Superior temporal gyrus (tissue), 1 donor: ENCODE measurements around the gene CCDC172.
A peak's percentile ranks its signal among the peaks of the same experiment; 100 is the strongest.
"Not testable (repeated sequence)": the region's sequence is repeated elsewhere in the genome, so short reads cannot be mapped to it uniquely, and the experiment has no call there.

ENCODE experiments used
- DNase-seq: peaks from one replicate; pipeline ENCODE4 v3.0.0-alpha.2; 2016; ENCODE audit errors: extremely low spot score

CCDC172 gene

GRCh38 chr10:116336866-116337265 is 12.6 kb downstream of the CCDC172 start:
- DNase-seq, result no peak

GRCh38 chr10:116352125-116352524 is 27.9 kb downstream of the CCDC172 start:
- no peak for DNase-seq

DNA sequence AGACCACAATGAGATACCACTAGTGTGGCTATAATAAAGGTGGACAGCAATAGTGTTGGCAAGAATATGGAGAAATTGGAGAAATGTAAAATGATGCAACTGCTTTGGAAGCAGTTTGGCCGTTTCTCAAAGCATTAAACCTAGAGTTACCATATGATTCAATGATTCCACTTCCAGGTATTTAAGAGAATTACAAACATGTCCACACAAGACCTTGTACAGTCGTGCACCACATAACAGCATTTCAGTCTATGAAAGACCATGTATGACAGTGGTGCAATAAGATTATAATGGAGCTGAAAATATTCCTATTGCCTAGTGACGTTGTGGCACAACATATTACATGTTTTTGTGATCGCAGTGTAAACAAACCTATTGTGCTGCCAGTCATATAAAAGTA is 29.6 kb downstream of the CCDC172 start:
- no peak for DNase-seq

DNA sequence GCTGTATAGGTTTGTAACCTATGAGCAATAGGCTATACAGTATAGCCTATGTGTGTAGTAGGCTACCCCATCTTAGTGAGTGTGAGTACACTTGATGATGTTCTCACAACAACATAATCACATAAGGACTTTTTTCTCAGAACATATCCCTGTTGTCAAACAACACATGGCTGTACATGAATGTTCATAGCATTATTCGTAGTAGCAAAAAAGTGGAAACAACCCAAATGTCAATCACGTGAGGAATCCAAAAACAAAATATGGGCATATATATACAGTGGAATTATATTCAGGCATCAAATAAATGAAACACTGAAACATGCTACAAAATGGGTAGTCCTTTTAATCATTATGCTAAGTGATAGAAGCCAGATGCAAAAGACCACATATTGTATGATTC is 31.1 kb downstream of the CCDC172 start:
- DNase-seq, result no peak

- DNase-seq, result no peak
These were observed 32.6 kb downstream of the CCDC172 start for GRCh38 chr10:116356833-116357232.

- DNase-seq, result no peak
These were observed 40.6 kb downstream of the CCDC172 start for GRCh38 chr10:116364868-116365267.

DNA sequence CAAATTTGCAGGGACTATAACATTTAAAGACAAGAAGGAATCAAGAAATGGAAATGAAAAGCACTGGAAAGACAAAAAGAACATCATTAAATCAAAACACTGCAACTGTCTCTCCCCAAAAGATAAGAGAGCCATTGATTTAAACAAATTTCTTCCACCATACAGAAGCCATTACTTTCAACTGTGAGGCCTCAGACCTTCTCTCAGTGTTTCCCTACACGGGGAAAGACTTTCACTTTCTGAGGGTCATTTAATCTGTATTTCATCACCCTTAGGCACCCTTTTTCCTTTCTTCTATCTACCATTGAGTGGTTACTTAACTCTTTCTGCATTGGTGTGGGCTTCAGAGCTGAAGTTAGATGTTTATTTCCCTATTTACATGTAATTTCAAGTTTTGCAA is 47.5 kb downstream of the CCDC172 start:
- no peak for DNase-seq

DNA sequence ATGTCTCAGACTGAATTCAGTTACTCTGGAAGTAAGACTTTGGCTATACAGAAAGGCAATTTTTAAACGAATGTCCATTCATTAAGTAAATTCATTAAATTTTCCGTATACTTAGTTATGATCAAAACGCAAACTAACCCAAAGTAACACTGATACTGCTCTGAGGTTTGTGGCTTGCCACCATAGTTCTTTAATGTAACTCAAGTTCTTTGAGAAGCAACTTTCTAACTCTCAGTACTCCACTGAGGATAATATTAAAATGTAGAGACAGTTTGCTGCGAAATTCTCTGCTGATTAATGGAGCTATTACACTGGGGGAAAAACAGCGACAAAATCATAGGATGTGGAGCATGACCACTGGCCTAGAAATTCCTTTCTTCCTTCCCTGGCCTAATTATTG is 58.0 kb downstream of the CCDC172 start:
- DNase-seq, result no peak

GRCh38 chr10:116385311-116385710 is 61.1 kb downstream of the CCDC172 start:
- DNase-seq, result no peak

- peak; percentile 83 for DNase-seq
These were observed 62.0 kb downstream of the CCDC172 start for GRCh38 chr10:116385994-116386809.

- not testable (repeated sequence) for DNase-seq
These were observed 69.1 kb downstream of the CCDC172 start for GRCh38 chr10:116393246-116393831.

GRCh38 chr10:116395223-116395985 is 71.2 kb downstream of the CCDC172 start:
- no peak for DNase-seq

GRCh38 chr10:116398224-116398623 is 74.0 kb downstream of the CCDC172 start:
- no peak for DNase-seq

GRCh38 chr10:116402858-116403257 is 78.6 kb downstream of the CCDC172 start:
- no peak for DNase-seq

DNA sequence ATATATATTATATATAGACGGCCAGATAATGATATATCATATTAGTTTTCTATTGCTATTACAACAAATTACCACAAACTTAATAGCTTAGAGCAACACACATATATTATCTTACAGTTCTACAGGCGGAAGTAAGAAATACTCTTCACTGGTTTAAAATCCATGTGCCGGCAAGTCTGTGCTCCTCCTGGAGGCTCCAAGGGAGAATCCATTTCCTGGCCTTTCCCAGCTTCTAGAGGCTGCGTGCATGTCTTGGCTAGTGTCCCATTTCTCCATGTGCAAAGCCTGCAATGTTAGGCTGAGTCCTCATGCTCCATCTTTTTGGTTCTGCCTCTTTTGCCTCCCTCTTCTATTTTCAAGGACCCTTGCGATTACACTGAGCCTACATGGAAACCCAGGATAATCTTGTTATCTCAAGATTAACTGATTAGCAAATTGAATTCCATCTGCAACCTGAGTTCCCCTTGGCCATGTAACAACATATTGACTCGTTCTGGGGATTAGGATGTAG is 79.5 kb downstream of the CCDC172 start:
- DNase-seq, result no peak

- DNase-seq, result no peak
These were observed 84.5 kb downstream of the CCDC172 start for GRCh38 chr10:116408719-116409118.

DNA sequence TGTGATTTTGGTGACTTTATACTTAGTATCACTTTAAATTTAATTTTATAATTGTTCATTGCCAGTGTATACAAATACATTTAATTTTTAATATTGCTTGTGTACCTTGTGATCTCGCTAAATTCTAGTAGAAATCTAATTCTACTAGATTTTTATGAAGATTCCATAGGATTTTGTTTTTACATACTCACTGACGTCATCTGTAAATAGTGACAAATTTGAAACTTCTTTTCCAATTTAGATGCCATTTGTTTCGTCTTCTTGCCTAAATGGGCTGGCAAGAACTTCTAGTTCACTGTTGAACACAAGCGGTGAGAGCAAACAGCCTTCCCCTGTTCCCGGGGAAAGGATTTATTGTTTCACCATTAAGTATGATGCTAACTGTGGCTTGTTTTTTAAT is 86.1 kb downstream of the CCDC172 start:
- no peak for DNase-seq

DNA sequence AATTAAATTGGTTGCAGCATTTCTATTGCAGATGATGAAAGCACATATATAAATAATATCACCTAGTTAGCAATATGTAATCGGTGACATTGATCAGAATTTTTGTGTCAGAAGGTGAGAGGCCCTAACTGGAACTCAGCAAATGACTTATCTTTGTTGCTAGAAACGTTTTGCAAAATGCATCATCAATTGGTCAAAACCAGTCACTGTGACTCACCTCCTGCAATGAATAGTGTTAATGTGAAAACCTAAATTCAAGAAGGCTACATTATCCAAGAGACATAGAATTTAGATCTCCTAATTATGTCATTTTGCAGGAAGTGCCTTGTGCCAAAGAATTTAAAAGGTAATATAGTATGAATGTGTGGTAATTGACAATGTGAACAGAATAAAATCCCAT is 93.6 kb downstream of the CCDC172 start:
- DNase-seq, result no peak

DNA sequence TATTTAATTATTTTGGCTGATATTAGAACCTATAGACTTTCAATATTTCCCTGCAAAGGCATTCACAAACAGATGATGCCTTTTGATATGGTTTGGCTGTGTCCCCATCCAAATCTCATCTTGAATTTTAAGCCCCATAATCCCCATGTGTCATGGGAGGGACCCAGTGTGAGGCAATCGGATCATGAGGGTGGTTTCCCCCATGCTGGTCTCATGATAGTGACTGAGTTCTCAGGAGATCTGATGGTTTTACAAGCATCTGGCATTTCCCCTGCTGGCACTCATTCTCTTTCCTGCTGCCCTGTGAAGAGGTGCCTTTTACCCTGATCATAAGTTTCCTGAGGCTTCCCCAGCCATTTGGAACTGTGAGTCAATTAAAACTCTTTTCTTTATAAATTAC is 94.1 kb downstream of the CCDC172 start:
- no peak for DNase-seq

DNA sequence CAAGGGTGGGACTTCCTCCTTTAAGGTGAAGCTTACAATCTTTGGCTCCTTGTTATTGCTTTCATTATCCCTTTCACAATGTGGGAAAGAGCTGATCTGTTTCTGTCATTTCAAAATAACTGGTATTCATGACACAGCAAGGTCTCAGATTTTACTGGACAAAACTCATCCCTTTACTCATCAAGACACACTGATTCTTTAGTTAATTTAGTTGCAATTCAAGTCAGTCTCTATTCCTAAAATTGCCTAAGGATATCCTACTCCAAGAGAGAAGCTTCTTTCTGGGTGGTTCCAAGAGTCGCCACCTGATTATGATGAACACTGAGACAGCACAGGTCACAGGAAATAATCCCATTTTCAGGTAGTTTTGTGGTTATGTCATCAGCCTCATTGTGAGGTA is 97.6 kb downstream of the CCDC172 start:
- no peak for DNase-seq

- no peak for DNase-seq
These were observed 103.4 kb downstream of the CCDC172 start, which contains the start of gene PNLIPRP3 for GRCh38 chr10:116427671-116428070. Gene PNLIPRP3 (plus strand): TSS chr10:116427847. CDS start chr10:116428013, 166 bp downstream.

DNA sequence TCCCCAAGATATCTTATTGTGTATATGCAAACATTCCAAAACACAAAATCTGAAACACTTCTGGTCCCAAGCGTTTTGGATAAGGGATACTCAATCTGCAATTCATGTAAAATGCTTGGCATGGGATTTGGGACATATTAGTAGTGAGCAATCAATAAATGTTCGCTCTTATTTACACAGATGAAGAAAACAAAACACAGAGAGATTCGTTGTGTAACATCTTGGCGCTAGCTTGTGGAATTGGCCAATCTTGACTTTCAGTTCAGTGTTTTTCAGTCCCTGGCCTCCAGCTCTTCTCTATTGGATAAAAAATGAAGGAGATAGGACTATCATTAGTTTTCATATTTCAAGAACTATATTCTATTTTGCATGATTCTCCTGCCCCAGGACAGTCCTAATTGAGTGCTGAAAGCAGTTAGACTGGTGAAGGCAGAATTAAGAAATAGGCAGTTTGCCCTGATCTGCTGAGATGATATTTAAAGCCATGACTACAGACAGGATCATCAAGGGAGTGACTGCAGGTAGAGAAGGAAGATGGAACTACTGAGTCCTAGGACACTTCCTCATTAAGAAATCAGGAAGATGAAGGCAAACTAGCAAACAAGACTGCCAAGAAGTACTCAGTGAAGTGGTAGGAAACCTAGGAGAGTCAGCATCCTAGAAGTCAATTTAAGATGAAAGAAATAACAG is 105.2 kb downstream of the CCDC172 start:
- DNase-seq, result no peak
